NCI-H1417 (cell line): ENCODE measurements around the gene XYLB.
A peak's percentile ranks its signal among the peaks of the same experiment; 100 is the strongest.

ENCODE experiments used
- DNase-seq, 3 experiments: peaks; one replicate each; lab custom pipeline; 2025; lab: John Stamatoyannopoulos, UW

XYLB gene

GRCh38 chr3:38323060-38323459, 23.5 kb upstream of the XYLB start:
- DNase-seq: no peak

GRCh38 chr3:38325256-38325655, 21.3 kb upstream of the XYLB start:
- no peak for DNase-seq

- no peak for DNase-seq
Observed at GRCh38 chr3:38327335-38328009, 19.1 kb upstream of the XYLB start.

- no peak for DNase-seq
Observed at GRCh38 chr3:38331257-38332022, 15.1 kb upstream of the XYLB start.

GRCh38 chr3:38332201-38332600, 14.4 kb upstream of the XYLB start:
- DNase-seq: no peak

GRCh38 chr3:38334142-38335055, 12.2 kb upstream of the XYLB start:
- DNase-seq: no peak

GRCh38 chr3:38335263-38335662, 11.3 kb upstream of the XYLB start:
- no peak for DNase-seq

GRCh38 chr3:38337703-38338102, 8.9 kb upstream of the XYLB start:
- DNase-seq: no peak

GRCh38 chr3:38343797-38344594, 2.6 kb upstream of the XYLB start:
- no peak for DNase-seq

GRCh38 chr3:38345879-38346586, 552 bp upstream of the XYLB start:
- no peak for DNase-seq

- DNase-seq: peak in 1 of 3 experiments; percentile 24
Observed at GRCh38 chr3:38347421-38348200, 1.0 kb downstream of the XYLB start.

- no peak for DNase-seq
Observed at GRCh38 chr3:38348903-38349302, 2.3 kb downstream of the XYLB start.

- DNase-seq: no peak
Observed at GRCh38 chr3:38349684-38350359, 3.2 kb downstream of the XYLB start.

GRCh38 chr3:38353151-38353550, 6.6 kb downstream of the XYLB start:
- no peak for DNase-seq

- no peak for DNase-seq
Observed at GRCh38 chr3:38354588-38355330, 8.2 kb downstream of the XYLB start.

GRCh38 chr3:38359038-38359437, 12.5 kb downstream of the XYLB start:
- no peak for DNase-seq

- no peak for DNase-seq
Observed at GRCh38 chr3:38360345-38360744, 13.8 kb downstream of the XYLB start.

- no peak for DNase-seq
Observed at GRCh38 chr3:38361496-38361895, 14.9 kb downstream of the XYLB start.

GRCh38 chr3:38362825-38363224, 16.2 kb downstream of the XYLB start:
- no peak for DNase-seq
